HG03439 (cell line): ENCODE results near the gene HERPUD1.
"Not testable (repeated sequence)": the region's sequence is repeated elsewhere in the genome, so short reads cannot be mapped to it uniquely, and the experiment has no call there.

Experiments used
- ATAC-seq: cut with Tn5 transposase; IDR thresholded peaks from one replicate; pipeline ENCODE4 v1.9.1; 2021; ENCODE audit warnings: mild to moderate bottlenecking, moderate library complexity; ENCODE audit not compliant: unreplicated experiment

The HERPUD1 gene

GRCh38 chr16:56977823-56978430 lies 46.0 kb downstream of the HERPUD1 start:
- ATAC-seq, result no peak

- ATAC-seq, result no peak
Observed at GRCh38 chr16:56980201-56980535, 48.2 kb downstream of the HERPUD1 start.

DNA sequence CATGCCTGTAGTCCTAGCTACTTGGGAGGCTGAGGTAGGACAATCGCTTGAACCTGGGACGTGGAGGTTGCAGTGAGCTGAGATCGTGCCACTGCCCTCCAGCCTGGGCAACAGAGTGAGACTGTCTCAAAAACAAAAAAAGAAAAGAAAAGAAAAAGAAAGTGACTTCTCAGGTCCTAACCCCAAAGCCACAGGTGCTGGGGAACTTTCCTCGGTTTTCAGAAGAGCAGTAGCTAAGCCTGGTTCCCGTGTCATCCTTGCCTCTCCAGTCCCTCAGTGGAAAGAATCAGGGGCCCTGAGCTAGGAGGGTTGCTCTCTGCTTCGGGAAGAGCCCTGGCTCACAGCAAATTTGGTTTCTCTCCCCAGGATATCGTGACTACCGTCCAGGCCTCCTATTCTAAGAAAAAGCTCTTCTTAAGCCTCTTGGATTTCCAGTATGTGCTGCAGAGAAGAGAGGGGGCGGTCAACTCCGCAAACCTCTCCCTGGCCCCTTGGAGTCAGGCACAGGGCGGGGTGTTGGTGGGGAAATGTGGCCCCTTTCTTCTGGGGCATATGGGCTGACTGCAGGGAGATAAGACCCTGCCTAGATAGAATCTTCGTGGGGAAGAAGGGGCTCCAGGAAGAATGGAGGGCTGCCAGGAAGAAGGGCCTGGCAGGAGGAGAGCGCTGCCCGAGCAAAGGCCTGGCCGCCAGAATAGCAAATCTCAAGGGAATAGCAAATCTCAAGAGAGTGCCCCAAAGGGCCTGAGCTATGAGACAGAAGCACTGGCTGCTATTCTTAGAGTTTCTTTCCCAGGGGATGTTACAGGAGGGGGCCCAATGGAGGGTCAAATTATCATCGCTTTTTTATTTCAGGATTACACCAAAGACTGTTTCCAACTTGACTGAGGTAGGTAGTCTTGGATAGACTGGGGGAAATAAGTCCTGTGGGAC lies 49.1 kb downstream of the HERPUD1 start:
- ATAC-seq, result no peak

DNA sequence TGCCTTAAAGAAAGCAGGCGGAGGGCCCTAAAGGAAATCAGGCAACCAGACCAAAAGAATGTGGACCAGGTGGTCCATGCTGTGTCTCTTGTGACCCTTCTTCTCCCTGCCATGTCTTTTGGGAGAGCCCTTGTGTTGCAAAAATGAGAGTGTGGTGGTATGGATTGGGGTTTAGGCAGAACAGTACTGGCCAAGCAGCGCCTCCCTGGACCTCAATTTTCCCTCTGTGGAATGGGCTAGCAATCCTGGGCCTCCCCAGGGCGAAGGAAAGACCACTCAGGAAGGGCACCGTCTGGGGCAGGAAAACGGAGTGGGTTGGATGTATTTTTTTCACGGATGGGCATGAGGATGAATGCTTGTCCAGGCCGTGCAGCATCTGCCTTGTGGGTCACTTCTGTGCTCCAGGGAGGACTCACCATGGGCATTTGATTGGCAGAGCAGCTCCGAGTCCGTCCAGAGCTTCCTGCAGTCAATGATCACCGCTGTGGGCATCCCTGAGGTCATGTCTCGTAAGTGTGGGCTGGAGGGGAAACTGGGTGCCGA lies 49.9 kb downstream of the HERPUD1 start:
- no peak for ATAC-seq

DNA sequence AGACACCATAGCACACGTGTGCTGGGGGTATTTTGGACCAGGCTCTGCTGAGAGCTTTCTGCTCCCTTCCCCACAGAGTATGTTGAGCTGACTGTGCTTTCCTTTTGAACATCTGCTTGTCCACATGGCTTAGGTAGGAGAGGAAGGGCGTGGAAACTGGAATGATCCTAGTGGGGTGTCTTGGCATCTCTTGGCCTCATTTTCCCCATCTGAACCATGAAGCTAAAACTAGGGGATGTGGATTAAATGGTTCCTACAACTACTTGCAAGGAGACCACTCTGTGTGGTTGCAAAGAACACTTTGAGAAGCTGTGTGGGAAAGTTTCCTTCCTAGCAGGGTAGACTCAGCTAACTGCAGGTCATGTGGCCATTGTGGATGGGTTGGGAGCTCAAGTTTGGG lies 50.8 kb downstream of the HERPUD1 start:
- no peak for ATAC-seq

GRCh38 chr16:56983211-56983751 lies 51.3 kb downstream of the HERPUD1 start:
- no peak for ATAC-seq

DNA sequence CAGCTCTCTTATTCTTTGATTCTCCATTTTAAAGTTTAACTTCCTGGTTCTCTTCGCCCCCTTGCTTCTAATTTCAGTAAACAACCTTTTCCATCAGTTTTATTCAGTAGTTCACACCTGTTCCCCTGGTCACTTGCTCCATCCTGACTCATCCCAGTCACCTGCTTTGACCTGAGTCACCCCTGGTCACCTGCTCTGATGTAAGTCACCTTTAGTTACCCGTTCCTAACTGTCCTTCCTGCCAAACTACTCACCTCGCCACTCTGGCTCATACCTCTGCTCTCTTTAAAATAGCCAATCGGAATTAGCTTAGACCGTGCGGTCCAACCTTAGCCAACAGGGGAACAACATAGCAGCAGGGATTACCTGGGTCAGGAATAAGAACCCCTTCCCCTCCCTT lies 52.7 kb downstream of the HERPUD1 start:
- no peak for ATAC-seq

- ATAC-seq, result no peak
Observed at GRCh38 chr16:56985288-56985961, 53.5 kb downstream of the HERPUD1 start.

- no peak for ATAC-seq
Observed at GRCh38 chr16:56985962-56986360, 54.0 kb downstream of the HERPUD1 start.

DNA sequence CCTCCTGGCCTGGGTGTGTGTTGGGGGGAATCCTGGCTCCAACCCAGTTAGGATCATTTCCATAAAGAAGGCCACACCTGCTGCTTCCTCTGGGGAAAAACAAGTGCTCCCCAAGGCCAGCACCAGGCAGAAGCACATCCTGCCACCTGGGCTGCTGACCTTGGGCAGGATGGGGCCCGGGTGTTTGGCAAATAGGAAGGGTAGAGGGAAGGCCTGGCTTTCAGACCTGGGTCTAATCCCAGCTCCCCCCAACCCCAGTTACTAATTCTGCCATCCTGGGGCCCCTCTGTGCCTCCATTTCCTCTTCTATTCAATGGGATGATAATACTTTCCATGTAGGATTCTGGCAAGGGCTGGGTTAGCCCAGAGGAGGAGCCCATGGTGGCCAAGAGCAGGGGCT lies 54.4 kb downstream of the HERPUD1 start:
- no peak for ATAC-seq

- not testable (repeated sequence) for ATAC-seq
Observed at GRCh38 chr16:56986908-56987307, 55.0 kb downstream of the HERPUD1 start.

- no peak for ATAC-seq
Observed at GRCh38 chr16:56987692-56988091, 55.8 kb downstream of the HERPUD1 start.

- no peak for ATAC-seq
Observed at GRCh38 chr16:56988161-56988947, 56.4 kb downstream of the HERPUD1 start.

GRCh38 chr16:56988948-56989945 lies 57.3 kb downstream of the HERPUD1 start, which contains the start of gene NLRC5:
Gene NLRC5 (plus strand): TSS chr16:56989557. CDS start chr16:57020713, 31,156 bp downstream.
- peak; percentile 72 for ATAC-seq

DNA sequence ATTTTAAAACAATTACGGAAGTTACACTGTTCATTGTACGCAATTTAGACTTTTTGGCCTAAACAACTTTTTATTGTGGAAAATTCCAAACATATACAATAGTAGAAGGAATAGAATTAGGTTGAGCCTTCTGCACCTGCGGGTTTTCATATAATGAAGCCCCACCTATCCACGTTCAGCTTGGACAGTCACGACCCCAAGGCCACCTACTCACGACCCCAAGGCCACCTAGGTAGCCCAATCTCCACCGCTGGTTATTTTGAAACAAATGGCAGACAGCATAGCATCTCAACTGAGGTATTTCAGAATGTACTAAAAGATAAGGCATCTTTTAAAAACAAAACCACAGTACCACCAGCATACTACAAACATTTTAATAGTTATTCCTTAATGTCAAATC lies 58.0 kb downstream of the HERPUD1 start:
- no peak for ATAC-seq

- no peak for ATAC-seq
Observed at GRCh38 chr16:56990407-56991286, 58.7 kb downstream of the HERPUD1 start.

DNA sequence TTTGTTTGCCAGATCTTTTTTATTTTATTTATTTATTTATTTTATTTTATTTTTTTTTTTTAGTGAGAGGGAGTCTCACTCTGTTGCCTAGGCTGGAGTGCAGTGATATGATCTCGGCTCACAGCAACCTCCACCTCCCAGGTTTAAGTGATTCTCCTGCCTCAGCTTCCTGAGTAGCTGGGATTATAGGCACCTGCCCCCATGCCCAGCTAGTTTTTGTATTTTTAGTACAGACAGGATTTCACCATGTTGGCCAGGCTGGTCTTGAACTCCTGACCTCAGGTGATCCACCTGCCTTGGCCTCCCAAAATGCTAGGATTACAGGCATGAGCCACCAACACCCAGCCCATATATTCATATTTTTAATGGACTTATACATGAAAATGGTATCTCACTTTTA lies 60.5 kb downstream of the HERPUD1 start:
- ATAC-seq, result not testable (repeated sequence)

DNA sequence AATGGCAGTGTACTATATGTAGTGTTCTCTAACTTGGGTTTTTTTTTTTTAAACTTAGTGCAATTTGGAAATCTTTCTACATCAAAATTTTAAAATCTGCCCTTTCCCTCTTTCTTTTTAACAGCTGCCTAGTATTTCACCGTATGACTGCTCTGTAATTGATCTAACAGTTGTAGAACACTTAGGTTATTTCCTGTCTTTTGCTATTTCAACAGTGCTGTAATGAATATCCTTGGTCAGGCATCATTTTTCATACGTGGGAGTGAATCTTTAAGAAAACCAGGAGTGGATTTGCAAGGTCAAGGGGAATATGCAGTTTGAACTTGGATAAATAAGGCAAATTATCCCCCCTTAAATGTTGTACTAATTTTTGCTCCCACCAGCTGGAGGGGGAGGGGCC lies 61.3 kb downstream of the HERPUD1 start:
- no peak for ATAC-seq
